Regular cardiac myocyte (primary cell): ENCODE results near the gene VWA3B. TPM values are rescaled to one million over a fixed set of nuclear protein-coding genes. Genes with fewer than 3 reads are reported as not detected.

Experiments used
- total RNA-seq: library from RNA; depleted of rRNA; stranded (reverse); fragments of >200 nt; gene quantifications from 2 replicates; pipeline ENCODE4 v1.2.3, GENCODE V29; 2014

VWA3B gene, protein sequence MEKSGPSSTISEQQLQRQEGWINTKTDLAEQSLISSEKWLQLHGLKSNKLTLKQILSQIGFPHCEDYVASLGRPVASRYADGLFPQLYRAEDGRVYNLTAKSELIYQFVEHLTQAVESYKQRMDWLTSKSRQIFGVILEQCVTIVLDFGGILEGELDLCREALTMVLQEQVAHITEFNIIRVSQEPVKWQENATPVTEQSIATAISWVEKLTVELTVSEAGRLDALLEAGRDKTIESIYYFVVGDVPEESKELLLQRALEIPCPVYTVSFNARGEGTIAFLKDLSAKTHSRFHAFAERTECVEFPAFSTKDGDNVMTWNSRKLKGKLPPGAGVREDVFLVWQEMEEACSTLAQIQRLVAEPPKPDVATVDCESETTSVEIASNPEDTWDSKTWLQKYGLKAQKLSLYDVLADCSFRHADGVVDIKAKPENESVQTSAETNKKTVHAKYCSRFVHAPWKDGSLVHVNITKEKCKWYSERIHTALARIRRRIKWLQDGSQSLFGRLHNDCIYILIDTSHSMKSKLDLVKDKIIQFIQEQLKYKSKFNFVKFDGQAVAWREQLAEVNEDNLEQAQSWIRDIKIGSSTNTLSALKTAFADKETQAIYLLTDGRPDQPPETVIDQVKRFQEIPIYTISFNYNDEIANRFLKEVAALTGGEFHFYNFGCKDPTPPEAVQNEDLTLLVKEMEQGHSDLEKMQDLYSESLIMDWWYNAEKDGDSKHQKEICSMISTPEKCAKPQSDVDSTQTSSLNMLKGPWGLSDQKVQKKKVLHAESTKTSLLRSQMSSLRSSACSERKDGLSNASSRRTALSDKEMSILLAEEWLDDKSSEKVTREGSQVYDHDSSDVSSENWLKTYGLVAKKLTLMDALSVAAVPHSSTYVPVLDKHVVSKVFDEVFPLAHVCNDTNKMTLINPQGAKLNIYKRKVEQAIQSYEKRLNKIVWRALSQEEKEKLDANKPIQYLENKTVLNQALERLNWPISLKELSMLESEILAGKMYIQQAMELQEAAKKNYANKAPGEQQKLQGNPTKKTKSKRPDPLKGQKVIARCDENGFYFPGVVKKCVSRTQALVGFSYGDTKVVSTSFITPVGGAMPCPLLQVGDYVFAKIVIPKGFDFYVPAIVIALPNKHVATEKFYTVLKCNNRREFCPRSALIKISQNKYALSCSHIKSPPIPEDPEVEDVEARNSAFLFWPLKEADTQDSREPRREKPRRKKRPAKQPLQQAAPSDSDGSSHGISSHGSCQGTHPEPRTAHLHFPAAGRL (N-terminal part only)
- total RNA-seq = not detected in 2 replicates

DNA sequence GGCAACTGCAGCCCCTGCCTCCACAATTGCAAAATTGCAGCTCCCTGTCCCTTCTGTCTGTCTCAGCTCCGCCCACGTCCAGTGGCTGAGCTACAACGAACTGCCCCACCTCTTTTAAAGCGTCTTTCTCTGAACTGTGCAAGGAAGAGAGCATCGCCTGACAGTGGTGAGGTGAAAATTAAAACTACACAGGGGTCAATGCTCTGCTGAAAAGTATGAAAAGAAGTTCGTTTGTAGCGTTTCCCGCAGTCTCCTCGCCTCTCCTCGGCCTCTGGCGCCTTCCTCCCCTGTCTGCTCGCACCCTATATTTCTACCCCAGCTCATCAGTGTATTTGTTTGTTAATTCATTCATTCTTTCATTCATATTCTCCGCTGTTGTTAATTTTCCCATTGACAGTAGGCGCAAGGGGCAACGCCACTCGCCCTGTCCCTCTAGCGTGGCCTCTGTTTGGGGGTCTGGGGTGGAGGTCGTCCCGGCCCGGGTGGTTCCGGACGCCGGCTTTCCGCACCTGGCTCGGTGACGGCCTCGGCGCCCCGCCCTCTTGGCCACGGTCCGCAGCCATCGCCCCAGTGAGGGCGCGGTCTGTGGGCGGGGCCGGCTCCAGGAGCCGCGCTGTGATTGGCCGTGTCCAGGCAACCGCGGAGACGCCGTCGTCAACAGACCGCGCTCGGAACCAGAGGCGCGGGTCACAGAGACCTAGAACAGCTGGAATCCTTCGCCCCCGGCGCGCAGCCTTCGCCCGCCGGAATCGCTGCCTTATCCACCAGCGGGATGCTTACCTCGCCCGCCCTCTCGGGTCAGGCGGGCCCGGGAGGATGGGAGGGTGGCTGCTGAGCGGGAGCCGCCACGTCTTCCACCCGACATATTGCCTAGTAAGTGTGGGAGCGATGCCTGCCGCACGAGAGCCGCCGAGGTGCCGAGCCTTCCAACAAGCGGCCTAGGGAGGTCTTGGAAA is at the start of gene VWA3B:
TSS of gene VWA3B (plus strand) at position 677 of the 956 bp plus-strand sequence. CDS start 5,926 bp downstream, outside the sequence.

DNA sequence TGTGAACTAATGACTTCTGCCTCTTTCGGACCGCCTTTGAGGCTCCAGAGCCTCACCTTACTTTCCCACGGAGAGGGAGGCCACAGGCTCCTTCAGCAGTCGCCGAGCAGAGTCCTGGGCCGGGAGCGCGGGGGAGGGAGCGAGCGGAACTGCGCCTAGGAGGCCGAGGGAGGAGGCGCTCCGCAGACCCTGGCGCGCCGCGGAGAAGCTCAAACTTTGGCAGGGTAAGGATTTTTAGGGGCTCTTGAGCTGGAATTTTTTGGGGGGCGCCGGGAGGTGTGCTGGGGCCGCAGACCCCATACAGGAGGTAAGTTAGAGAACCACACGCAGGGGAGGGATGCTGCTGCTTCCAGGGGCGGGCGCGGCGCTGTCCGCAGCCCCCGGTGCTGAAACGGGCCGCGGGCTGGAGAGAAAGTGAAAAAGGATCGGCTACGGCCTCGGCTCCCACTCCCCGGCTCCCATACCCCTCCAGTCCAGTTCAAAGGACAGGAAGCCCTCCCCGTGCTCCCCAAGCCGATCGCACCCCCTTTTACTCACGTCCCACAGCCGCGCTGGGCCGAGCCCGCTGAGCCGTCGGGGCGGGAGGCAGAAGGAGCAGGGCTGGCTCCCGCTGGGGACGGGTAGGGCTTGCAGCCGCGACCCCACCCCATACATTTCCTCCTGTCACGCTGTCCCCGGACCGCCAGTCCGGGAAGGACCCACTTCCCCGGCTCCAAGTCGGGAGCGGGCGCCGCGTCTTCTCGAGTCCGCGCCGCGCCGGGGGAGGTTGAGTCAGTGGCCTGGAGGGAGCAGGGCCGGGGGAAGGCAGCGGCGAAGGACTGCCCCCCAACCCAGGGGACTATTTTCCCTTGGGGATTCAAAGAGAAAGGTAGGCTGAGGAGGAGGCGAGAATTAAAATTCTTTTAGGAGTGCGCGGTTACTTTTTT is 259.6 kb downstream of the VWA3B start, which contains the start of gene CNGA3:
TSS of gene CNGA3 (plus strand) at position 146 of the 926 bp plus-strand sequence. CDS start 23,520 bp downstream, outside the sequence.

Other genes with a start within 250 kb of the VWA3B start
- gene TMEM131, start 91.2 kb upstream of the VWA3B start, total RNA-seq = 27.3 and 30.1 TPM in 2 replicates